Adrenal gland (tissue), 12 donors: ENCODE results near the gene DBF4. TPM values are rescaled to one million over a fixed set of nuclear protein-coding genes. Genes with fewer than 3 reads are reported as not detected.
"Not testable (repeated sequence)": the region's sequence is repeated elsewhere in the genome, so short reads cannot be mapped to it uniquely, and the experiment has no call there.

Experiments used
- DNase-seq, 7 donors: peaks; one replicate each; pipeline ENCODE4 v3.0.0-alpha.2; 2019 to 2020
- H3K27ac ChIP-seq, 5 donors: fragments of 200-600 bp; sonication (generic) in 4 of 5; 1 replicate in 3 of 5; 2 replicates in 2 of 5; pipeline versions ENCODE4 v1.5.1 to v1.8.0; 2016 to 2020; ENCODE audit warnings: mild to moderate bottlenecking in 1 of 5
- H3K27me3 ChIP-seq: fragments of 200-600 bp; 2 replicates; pipeline ENCODE4 v1.8.0; 2021
- H3K36me3 ChIP-seq, 2 donors: fragments of 200-600 bp; replicated peaks in 1 of 2; 1 replicate in 1 of 2; 2 replicates in 1 of 2; pipeline versions ENCODE4 v1.5.1 to v1.8.0; 2018 to 2022
- H3K4me1 ChIP-seq, 2 donors: fragments of 200-600 bp; replicated peaks in 1 of 2; 1 replicate in 1 of 2; 2 replicates in 1 of 2; pipeline versions ENCODE4 v1.5.1 to v1.8.0; 2018 to 2021
- H3K4me3 ChIP-seq, 4 donors: fragments of 200-600 bp; sonication (generic) in 3 of 4; one replicate each; pipeline ENCODE4 v1.5.1; 2016 to 2018
- H3K9me3 ChIP-seq, 3 donors: fragments of 200-600 bp; sonication (generic) in 1 of 3; replicated peaks in 1 of 3; 1 replicate in 2 of 3; 2 replicates in 1 of 3; pipeline versions ENCODE4 v1.5.1 to v1.8.0; 2016 to 2021
- CTCF ChIP-seq, 6 experiments: fragments of 450-650 bp in 4 of 6; fragments of 200-600 bp in 2 of 6; sonication (generic) in 1 of 6; IDR thresholded peaks; 1 replicate in 5 of 6; 2 replicates in 1 of 6; pipeline versions ENCODE4 v1.5.1 to v1.8.0; 2016 to 2021; ENCODE audit warnings: antibody characterized with exemption in 6 of 6, mild to moderate bottlenecking in 2 of 6, moderate library complexity in 1 of 6
- POLR2A ChIP-seq, 2 donors: fragments of 450-650 bp; IDR thresholded peaks; one replicate each; pipeline ENCODE4 v1.6.1; 2017; ENCODE audit warnings: antibody characterized with exemption in 2 of 2, mild to moderate bottlenecking in 2 of 2, moderate library complexity in 1 of 2
- WGBS, 4 donors: extraction: QIAGEN DNeasy Blood & Tissue Kit in 2 of 4; methylation state at CpG; one replicate each; pipeline versions ENCODE4 v1.1.5 to v1.1.7; 2013 to 2017; 5-methylcytosine and 5-hydroxymethylcytosine counted together
- intact Hi-C, 2 donors: fragments of 100-400 bp; cut with DNase I; formaldehyde crosslinking; loops; one replicate each; pipeline versions ENCODE4 v1.14.1 to v1.15.0; 2022 to 2023
- polyA plus RNA-seq, 3 donors: library from polyadenylated mRNA; stranded (reverse); fragments of 200-250 nt in 2 of 3; fragments of 350-450 nt in 1 of 3; fragmentation: Illumina TruSeq in 1 of 3; extraction: RNeasy Lipid Tissue Mini Kit (QIAGEN cat#74804) in 1 of 3; gene quantifications; one replicate each; pipeline ENCODE4 v1.2.3, GENCODE V29; 2013 to 2014
- total RNA-seq, 9 donors: library from RNA; depleted of rRNA in 4 of 9; stranded (reverse); fragments of >200 nt in 4 of 9; fragments of 120-200 nt in 1 of 9; fragmentation: NEBNext Ultra II Directional in 1 of 9; extraction: Animal tissue kit (Norgen Biotek cat#: 25700) in 1 of 9; gene quantifications; one replicate each; pipeline versions ENCODE4 v1.1.0 to v1.2.4, GENCODE V29; 2013 to 2023
- donor health status: healthy with polysubstance abuse.
- donor health status: Bipolar disorder and iron deficiency.
- donor health status: DM: yes; HTN: yes; CAD: no.
- donor health status: DM: no; HTN: no; CAD: no.
- donor health status: DM: no; HTN: no; CAD: no.
- donor health status: DM: yes; HTN: yes; CAD: no.

Gene DBF4
- total and polyA plus RNA-seq, 12 donors = 0.91 to 23.2 (median 7.2) TPM

- Histone ChIP-seq H3K36me3 (peaks cover 0 to 3% of the 10 kb centered on the region in 2 donors), H3K4me3 (no peak overlapping the region), H3K9me3 (no peaks in the 10 kb centered on the region), H3K27me3 (no peaks in the 10 kb centered on the region), H3K27ac (no peak overlapping the region), H3K4me1 (no peaks in the 10 kb centered on the region)
- 95 to 98% (median 96%) methylated on average over 2 of the region's 2 CpGs for WGBS, 4 donors
- TF ChIP-seq CTCF (IDR thresholded peaks at IDR 0.05) = no peak
- no peak for TF ChIP-seq POLR2A (IDR thresholded peaks at IDR 0.05)
- no peak for DNase-seq
- intact Hi-C loops = no loop called here
Observed at GRCh38 chr7:87895363-87895762, 19.1 kb downstream of the DBF4 start.

- no peaks in the 10 kb centered on the region for H3K27me3 ChIP-seq
- peaks cover 0 to 3% of the 10 kb centered on the region in 2 donors for H3K36me3 ChIP-seq
- no peaks in the 10 kb centered on the region for H3K9me3 ChIP-seq
- TF ChIP-seq CTCF (IDR thresholded peaks at IDR 0.05) = no peak
- no peak for TF ChIP-seq POLR2A (IDR thresholded peaks at IDR 0.05)
- intact Hi-C loops = no loop called here
- no peak overlapping the region for H3K27ac ChIP-seq
- WGBS, 4 donors = 96 to 99% (median 98%) methylated on average over 2 of the region's 2 CpGs
- H3K4me1 ChIP-seq = no peaks in the 10 kb centered on the region
- DNase-seq = no peak
- no peak overlapping the region for H3K4me3 ChIP-seq
Observed at GRCh38 chr7:87899255-87899654, 23.0 kb downstream of the DBF4 start.

- 95 to 99% (median 97%) methylated on average over 3 of the region's 3 CpGs for WGBS, 4 donors
Observed at GRCh38 chr7:87907136-87907906, 31.0 kb downstream of the DBF4 start.

GRCh38 chr7:87908814-87909213 is 32.5 kb downstream of the DBF4 start:
- DNase-seq, H3K36me3 ChIP-seq, H3K9me3 ChIP-seq, H3K27ac ChIP-seq, H3K4me1 ChIP-seq, H3K4me3 ChIP-seq, H3K27me3 ChIP-seq, intact Hi-C loops: not testable (repeated sequence)
- 96 to 100% (median 97%) methylated on average over 4 of the region's 4 CpGs for WGBS, 4 donors

More at GRCh38 chr7:87907136-87907906, 31.0 kb downstream of the DBF4 start:
- H3K36me3 ChIP-seq, H3K4me3 ChIP-seq, H3K4me1 ChIP-seq, intact Hi-C loops, H3K27me3 ChIP-seq, H3K9me3 ChIP-seq, H3K27ac ChIP-seq, DNase-seq: not testable (repeated sequence)

- no peak overlapping the region for H3K27ac ChIP-seq
- H3K27me3 ChIP-seq = no peaks in the 10 kb centered on the region
- H3K36me3 ChIP-seq = no peaks in the 10 kb centered on the region
- H3K4me1 ChIP-seq = peaks cover 0 to under 1% of the 10 kb centered on the region in 2 donors
- no peak overlapping the region for H3K4me3 ChIP-seq
- DNase-seq = no peak
- intact Hi-C loops = no loop called here
- 83 to 92% (median 87%) methylated on average over 4 of the region's 4 CpGs for WGBS, 4 donors
- TF ChIP-seq POLR2A (IDR thresholded peaks at IDR 0.05) (no peak), CTCF (IDR thresholded peaks at IDR 0.05) (no peak)
- no peaks in the 10 kb centered on the region for H3K9me3 ChIP-seq
Observed at GRCh38 chr7:87912121-87912520, 35.8 kb downstream of the DBF4 start.
